GM18502 (cell line): ENCODE measurements around the gene TXNIP.

Experiments used
- ATAC-seq: cut with Tn5 transposase; IDR thresholded peaks from one replicate; pipeline ENCODE4 v1.9.1; 2021; ENCODE audit warnings: mild to moderate bottlenecking; ENCODE audit not compliant: unreplicated experiment, poor library complexity

Gene TXNIP

GRCh38 chr1:146012703-146013558 lies 16.6 kb upstream of the TXNIP start:
- ATAC-seq = no peak

DNA sequence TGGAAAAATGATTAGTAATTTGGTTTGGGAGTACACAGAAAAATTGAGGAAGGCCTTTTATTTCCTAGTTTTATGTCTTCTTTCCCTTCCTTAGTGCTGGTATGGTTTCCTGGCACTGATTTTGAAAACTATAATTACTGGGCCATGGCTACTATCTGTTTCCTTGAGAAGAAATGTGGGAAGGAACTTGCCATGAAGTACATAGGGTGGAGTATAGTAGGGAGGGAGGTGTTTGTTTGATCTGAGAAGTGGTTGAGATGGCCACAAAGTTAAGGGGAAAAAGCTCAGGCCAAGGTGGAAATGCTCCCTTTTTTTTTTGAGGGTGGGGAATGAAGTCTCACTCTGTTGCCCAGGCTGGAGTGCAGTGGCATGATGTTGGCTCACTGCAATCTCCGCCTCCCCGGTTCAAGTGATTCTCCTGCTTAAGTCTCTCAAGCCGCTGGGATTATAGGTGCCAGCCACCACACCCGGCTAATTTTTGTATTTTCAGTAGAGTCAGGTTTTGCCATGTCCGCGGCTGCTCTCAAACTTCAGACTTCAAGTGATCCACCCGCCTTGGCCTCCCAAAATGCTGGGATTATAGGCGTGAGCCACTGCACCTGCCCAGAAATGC lies 13.9 kb upstream of the TXNIP start:
- no peak for ATAC-seq

- no peak for ATAC-seq
These were observed 11.2 kb upstream of the TXNIP start for GRCh38 chr1:146007489-146008133.

DNA sequence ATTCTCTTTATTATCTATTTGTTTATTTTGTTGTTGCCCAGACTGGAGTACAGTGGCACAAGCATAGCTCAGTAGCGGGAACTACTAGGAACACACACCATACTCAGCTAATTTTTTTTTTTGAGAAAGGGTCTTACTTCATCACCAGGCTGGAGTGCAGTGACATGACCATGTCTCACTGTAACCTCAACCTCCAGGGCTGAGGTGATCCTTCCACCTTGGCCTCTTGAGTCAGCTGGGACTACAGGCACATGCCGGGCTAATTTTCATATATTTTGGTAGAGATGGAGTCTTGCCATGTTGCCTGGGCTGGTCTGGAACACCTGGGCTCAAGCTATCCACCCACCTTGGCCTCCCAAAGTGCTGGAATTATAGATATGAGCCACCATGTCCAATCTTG lies 5.3 kb upstream of the TXNIP start:
- ATAC-seq = no peak

DNA sequence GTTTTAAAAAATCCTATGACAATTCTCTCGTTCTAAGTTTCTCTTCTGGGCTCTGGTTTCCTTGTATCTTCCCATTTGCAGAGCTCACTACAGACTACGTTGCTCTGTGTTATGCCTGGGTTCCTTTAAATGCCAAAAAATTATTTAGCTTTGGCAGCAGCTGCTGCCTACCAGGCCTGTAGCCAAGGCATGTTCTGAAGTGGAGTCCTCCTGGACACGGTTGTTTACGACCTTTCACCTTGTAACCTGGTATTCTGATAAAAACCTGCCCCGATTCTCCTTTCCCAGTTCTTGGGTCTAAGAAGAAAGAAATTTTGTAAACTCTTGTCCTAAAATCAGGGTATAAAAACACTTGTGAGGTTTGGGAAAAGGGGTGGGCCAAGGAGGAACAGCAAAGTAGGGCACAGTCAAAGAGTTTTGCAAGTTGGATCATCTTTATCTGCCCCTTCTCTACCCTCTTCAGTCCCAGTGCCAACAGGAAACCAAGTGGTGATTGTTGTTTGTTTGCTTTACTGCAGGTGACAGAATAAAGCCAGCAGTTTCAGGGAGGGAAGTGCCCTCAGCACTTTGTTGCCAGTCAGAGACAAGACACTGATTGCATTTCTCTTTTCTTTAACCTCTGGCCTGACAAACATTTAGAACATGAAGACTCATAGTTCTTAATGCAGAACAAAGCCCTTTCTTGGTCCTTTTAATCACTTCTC lies 3.1 kb upstream of the TXNIP start:
- ATAC-seq = no peak

GRCh38 chr1:145997718-145998023 lies 1.3 kb upstream of the TXNIP start:
- no peak for ATAC-seq

DNA sequence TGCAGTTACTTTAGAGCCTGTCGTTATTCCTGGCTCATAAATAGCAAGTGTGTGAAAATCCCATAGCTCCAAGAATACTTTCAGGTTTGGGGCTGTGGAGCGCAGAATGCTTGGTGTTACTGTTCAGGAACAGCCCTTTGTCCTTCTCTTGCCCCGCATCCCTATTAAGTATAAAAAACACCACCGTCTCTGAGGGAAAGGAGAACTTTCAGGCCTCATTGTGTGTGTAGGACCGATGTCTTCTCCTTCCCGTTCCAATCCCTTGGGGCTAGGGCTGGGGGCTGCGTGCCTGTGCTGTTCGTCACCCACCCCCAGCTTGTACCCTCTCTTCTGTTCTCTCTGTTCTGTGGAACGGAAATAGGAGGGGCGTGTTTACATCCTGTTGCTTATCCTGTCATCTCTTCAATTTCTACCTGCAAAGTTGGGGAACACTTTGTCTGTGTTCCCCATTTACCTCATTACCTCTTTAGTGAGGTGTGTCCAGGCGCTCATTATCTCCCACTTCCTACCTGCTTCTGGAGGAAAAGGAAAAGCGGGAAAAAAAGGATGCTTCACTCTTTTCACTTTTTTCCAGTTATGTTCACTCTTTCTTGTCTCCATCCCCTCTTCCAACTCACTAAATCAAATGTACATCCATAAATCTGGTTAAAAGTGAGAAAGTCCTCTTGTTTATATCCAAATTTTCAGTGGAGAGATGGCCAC lies 788 bp upstream of the TXNIP start:
- peak; percentile 43 for ATAC-seq

DNA sequence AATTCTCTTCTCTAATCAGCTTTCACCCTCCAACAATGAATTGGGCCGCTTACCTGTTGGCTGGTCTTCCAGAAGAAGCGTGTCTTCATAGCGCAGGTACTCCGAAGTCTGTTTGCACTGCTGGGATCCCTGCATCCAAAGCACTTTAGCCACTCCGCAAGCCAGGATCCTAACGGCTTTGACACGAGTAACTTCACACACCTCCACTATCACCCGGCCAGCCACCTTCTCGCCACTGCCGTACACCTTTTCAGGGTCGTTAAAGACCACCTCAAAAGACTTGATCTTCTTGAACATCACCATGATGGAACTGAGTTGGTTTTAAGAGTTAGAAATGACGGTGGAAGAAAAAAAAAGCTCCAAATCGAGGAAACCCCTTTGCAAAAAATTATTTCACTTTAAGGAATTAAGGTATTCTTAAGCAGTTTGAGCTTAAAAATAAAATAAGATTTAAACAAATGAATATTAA lies 381 bp downstream of the TXNIP start:
- no peak for ATAC-seq

DNA sequence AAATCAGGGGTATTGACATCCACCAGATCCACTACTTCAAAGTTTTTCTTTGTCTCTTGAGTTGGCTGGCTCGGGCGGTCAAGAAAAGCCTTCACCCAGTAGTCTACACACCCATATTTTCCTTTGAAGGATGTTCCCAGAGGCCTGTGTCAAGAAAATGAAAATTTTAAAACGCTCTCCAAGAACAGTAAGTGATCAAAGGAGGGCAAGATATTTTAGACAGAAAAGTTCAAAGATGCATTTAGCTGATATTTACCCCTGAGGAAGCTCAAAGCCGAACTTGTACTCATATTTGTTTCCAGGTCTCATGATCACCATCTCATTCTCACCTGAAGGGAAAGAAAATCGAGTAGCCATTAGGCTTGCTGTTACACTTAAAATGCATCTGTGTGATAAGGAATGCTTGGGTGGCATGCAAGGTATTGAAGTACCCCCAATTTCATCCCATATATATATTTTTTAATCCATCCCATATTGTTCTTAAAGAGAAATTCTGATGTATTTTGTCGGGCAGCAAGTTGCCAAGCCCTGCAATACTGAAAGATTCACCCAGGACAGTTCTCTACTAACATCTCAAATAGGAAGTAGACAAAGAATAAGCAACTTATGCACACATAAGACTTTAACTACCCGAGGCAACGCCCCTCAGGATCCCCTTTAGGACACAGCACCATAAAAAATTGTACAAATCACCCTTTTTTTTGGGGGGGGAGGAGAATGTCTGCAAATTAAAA lies 1.1 kb downstream of the TXNIP start:
- no peak for ATAC-seq

DNA sequence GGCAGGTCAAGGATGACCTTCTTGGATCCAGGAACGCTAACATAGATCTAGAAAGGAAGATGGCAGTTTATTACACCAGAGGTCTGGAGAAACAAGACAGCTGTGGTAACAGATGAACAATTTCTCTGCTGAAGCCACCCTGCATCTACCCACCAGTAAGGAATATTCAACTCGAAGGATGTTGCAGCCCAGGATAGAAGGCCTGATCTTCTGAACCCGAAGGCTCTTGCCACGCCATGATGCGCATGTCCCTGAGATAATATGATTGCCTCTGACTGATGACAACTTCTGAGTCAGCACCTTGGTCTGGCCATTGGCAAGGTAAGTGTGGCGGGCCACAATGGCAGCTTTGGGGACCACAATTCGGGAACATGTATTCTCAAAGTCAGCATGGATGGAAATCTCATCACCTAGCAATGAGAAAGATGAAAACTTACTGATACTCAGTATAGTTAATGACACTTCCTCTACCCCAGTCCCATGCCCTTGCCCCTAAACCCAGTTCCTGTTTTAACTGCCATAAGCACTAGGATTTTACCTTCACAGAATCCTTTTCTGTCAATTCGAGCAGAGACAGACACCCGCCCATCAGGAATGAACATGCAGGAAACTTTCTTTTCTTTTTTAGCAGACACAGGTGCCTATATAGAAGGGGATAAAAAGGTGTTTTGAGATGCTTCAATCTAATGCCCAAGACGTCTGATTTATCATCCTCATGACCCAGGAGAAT lies 1.8 kb downstream of the TXNIP start:
- ATAC-seq = no peak

DNA sequence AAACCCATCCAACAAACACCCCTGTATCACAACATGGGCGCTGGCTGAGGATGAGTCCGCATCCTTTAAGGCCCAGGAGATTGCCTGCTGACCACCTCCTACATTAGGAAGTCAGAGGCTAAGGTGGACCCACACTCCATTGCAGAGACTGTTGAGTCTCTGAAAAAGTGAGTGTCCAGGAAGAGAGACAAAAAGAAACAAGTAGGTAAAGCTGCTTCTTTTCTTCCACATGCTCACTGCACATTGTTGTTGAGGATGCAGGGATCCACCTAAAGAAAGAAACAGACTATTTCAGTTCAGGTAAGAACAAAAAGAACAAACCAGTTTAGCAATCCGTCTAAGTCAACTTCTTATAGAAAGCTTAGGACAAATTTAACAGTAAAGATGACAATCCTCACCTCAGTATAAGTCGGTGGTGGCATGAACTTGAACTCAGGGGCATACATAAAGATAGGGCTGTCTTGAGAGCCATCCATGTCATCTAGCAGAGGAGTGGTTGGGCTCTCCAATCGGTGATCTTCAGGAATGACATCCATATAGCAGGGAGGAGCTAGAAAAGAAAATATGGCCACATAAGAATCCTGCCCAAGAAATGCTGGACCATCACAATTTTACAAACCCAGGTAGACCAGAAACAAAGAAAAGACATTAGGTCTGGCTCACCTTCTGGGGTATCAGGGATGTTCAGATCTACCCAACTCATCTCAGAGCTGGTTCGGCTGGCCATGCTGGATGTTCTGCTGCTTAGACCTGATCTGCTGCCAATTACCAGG lies 2.6 kb downstream of the TXNIP start:
- ATAC-seq = no peak

DNA sequence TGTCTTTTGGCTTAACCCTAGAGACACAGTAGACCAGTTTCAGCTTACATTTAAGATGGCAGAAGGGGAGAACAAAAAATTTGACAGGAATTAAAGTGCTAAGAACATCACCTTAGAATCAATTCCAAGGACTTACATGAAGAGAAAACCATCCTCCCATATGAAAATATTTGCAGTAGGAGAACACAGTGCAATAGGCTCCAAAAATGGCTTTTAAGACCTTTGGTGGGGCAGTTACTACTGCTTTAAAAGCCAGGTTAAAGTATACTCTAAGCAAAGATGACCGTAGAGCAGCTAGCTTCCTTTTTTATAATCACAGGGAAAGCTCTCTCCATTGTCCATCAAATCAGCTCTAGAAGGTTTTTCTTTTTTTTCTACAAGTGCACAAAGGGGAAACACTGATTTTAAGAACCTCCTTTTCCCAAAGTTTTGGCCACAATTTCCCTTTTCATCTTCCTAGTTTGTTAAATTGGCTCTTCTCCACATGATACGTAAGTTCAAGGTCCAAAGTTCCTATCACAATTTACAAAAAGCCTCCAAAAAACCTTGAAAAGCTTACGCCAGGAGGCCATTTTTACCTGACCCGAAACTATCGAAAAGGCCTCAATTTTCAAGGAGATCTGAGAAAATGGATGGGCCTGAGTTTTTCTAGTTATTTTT lies 3.3 kb downstream of the TXNIP start:
- ATAC-seq = no peak

GRCh38 chr1:145992502-145992936 lies 3.9 kb downstream of the TXNIP start:
- no peak for ATAC-seq

- ATAC-seq = no peak
These were observed 4.5 kb downstream of the TXNIP start for GRCh38 chr1:145991735-145992412.

DNA sequence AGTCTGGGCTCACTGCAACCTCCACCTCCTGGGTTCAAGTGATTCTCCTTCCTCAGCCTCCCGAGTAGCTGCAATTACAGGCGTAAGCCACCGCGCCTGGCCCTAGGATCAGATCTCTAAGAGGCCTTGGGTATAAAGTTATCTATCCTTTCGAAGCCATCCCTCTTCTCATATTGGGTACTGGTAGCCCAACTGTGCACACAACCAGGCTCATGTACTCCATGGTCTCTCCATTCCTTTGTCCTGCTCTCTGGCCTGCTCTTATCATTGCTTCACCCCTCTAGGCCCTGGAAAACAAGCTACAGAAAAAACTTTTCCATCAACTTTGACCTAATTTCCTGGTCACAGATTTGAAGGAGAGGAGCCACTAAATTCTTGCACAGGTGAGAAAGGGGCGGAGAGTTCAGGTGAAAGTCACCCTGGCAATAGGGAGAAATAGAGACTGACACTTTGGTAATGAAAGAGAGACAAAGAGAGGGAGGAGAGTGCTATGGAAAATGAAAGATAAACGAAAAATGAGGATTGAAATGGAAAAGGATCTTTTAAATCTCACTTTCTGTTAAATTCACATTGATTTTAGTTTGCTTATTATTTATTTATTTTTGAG lies 6.0 kb downstream of the TXNIP start:
- ATAC-seq = no peak

DNA sequence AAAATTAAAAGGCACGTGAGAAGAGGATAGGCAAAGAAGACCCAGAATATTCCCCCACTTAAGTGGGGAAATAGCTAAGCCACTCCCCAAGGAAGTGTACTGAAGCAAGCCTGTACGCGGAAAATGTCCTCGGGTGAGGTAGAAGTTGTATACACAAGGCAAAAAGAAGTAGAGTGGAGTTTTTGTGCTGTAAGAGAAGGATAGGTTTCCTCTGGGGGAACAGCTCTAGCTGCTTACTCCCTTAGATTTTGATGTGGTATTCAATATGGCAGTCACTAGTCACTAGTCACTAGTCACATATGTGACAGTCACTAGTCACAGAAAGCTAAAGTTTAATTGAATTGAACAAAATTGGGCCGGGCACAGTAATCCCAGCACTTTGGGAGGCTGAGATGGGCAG lies 7.6 kb downstream of the TXNIP start:
- no peak for ATAC-seq

GRCh38 chr1:145987926-145988325 lies 8.5 kb downstream of the TXNIP start:
- ATAC-seq = no peak
